ENCODE results near the gene PRPF40B.

The PRPF40B gene

GRCh38 chr12:49632986-49633702 lies 9.8 kb downstream of the PRPF40B start:
- no peak for TF ChIP-seq CTCF (IDR thresholded peaks at IDR 0.05; ENCODE audit: low read depth, low read length)
- DNase-seq (ENCODE audit: extremely low read depth, low read depth) = no peak

GRCh38 chr12:49633703-49634345 lies 10.5 kb downstream of the PRPF40B start:
- DNase-seq (ENCODE audit: extremely low read depth, low read depth) = no peak
- TF ChIP-seq CTCF (IDR thresholded peaks at IDR 0.05; ENCODE audit: low read depth, low read length) = no peak

- no peak for DNase-seq (ENCODE audit: extremely low read depth, low read depth)
- TF ChIP-seq CTCF (IDR thresholded peaks at IDR 0.05; ENCODE audit: low read depth, low read length) = no peak
Measured at GRCh38 chr12:49635036-49635435, 11.7 kb downstream of the PRPF40B start.

- DNase-seq (ENCODE audit: extremely low read depth, low read depth) = no peak
- TF ChIP-seq CTCF (IDR thresholded peaks at IDR 0.05; ENCODE audit: low read depth, low read length) = no peak
Measured at GRCh38 chr12:49635656-49636055, 12.3 kb downstream of the PRPF40B start.

GRCh38 chr12:49636574-49636973 lies 13.2 kb downstream of the PRPF40B start:
- no peak for DNase-seq (ENCODE audit: extremely low read depth, low read depth)
- no peak for TF ChIP-seq CTCF (IDR thresholded peaks at IDR 0.05; ENCODE audit: low read depth, low read length)

GRCh38 chr12:49636979-49637755 lies 13.8 kb downstream of the PRPF40B start:
- peak; percentile 23 for DNase-seq (ENCODE audit: extremely low read depth, low read depth)

More at GRCh38 chr12:49636979-49637755, 13.8 kb downstream of the PRPF40B start:
- peak; percentile 76 for TF ChIP-seq CTCF (IDR thresholded peaks at IDR 0.05; ENCODE audit: low read depth, low read length)
